GM12878 (cell line): ENCODE results near the gene CNOT3. TPM values are rescaled to one million over a fixed set of nuclear protein-coding genes. Genes with fewer than 3 reads are reported as not detected.
A peak's percentile ranks its signal among the peaks of the same experiment; 100 is the strongest.

Source experiments
- BHLHE40 ChIP-seq, 2 experiments: fragments of 450-650 bp in 1 of 2; IDR thresholded peaks; 2 replicates each; pipeline ENCODE4 v1.6.1; 2011 to 2017; ENCODE audit warnings: low read depth in 2 of 2, borderline replicate concordance in 1 of 2, improper control_type of control experiment in 1 of 2, low read length in 1 of 2, mild to moderate bottlenecking in 1 of 2
- CBX5 ChIP-seq: sonication (generic); IDR thresholded peaks from 2 replicates; pipeline ENCODE4 v1.6.1; 2016; ENCODE audit warnings: low read depth, moderate library complexity, mild to moderate bottlenecking, inconsistent platforms
- CHD2 ChIP-seq: IDR thresholded peaks from 2 replicates; pipeline ENCODE4 v1.6.1; 2011; ENCODE audit warnings: low read depth, low read length, improper control_type of control experiment, borderline replicate concordance
- CREM ChIP-seq: IDR thresholded peaks from 2 replicates; pipeline ENCODE4 v1.6.1; 2014; ENCODE audit warnings: antibody characterized with exemption, low read depth
- GABPA ChIP-seq: IDR thresholded peaks from 2 replicates; pipeline ENCODE4 v1.6.1; 2014; ENCODE audit warnings: antibody characterized with exemption, low read depth, mild to moderate bottlenecking, inconsistent platforms
- KAT2A ChIP-seq: conservative IDR thresholded peaks from 2 replicates; pipeline ENCODE4 v1.6.1; 2011; ENCODE audit warnings: low read depth, low read length; ENCODE audit not compliant: control insufficient read depth
- KDM1A ChIP-seq: fragments of 200-600 bp; sonication (generic); IDR thresholded peaks from 2 replicates; pipeline ENCODE4 v1.6.1; 2016; ENCODE audit warnings: borderline replicate concordance
- MTA3 ChIP-seq: IDR thresholded peaks from 2 replicates; pipeline ENCODE4 v1.6.1; 2012; ENCODE audit warnings: low read length, inconsistent platforms, borderline replicate concordance
- MYB ChIP-seq: fragments of 150-350 bp; IDR thresholded peaks from 2 replicates; pipeline ENCODE4 v1.6.1; 2014; ENCODE audit warnings: mild to moderate bottlenecking, low read depth, low read length, borderline replicate concordance
- NR2F1 ChIP-seq: fragments of 450-650 bp; conservative IDR thresholded peaks from 2 replicates; pipeline ENCODE4 v1.6.1; 2017; ENCODE audit warnings: mild to moderate bottlenecking
- POU2F2 ChIP-seq: IDR thresholded peaks from 3 replicates; pipeline ENCODE4 v1.6.1; 2011; ENCODE audit warnings: low read depth, mild to moderate bottlenecking, low read length, borderline replicate concordance
- SRF ChIP-seq, 2 experiments: IDR thresholded peaks; 2 replicates each; pipeline ENCODE4 v1.6.1; 2011; ENCODE audit warnings: low read depth in 2 of 2, low read length in 2 of 2, mild to moderate bottlenecking in 1 of 2, moderate library complexity in 1 of 2
- STAT1 ChIP-seq: fragments of 450-650 bp; conservative IDR thresholded peaks from 2 replicates; pipeline ENCODE4 v1.6.1; 2014; ENCODE audit warnings: antibody characterized with exemption, mild to moderate bottlenecking
- STAT3 ChIP-seq: IDR thresholded peaks from 2 replicates; pipeline ENCODE4 v1.6.1; 2011; ENCODE audit warnings: low read depth, low read length, improper control_type of control experiment
- SUZ12 ChIP-seq: fragments of 200-600 bp; sonication (generic); IDR thresholded peaks from one replicate; pipeline ENCODE4 v1.6.1; 2018; ENCODE audit warnings: antibody characterized with exemption, mild to moderate bottlenecking; ENCODE audit not compliant: unreplicated experiment
- USF2 ChIP-seq: IDR thresholded peaks from 2 replicates; pipeline ENCODE4 v1.6.1; 2011; ENCODE audit warnings: low read depth, low read length, improper control_type of control experiment, borderline replicate concordance
- ZBED1 ChIP-seq: IDR thresholded peaks from 2 replicates; pipeline ENCODE4 v1.6.1; 2016; ENCODE audit warnings: borderline replicate concordance
- ZNF217 ChIP-seq: fragments of 450-650 bp; IDR thresholded peaks from 2 replicates; pipeline ENCODE4 v1.6.1; 2017; ENCODE audit warnings: antibody characterized with exemption, mild to moderate bottlenecking
- polyA plus RNA-seq, 11 experiments: library from polyadenylated mRNA; depleted of rRNA in 4 of 11; unstranded in 6 of 11; stranded (reverse) in 5 of 11; fragments of >200 nt; fragmentation: Nextera tagmentation in 4 of 11; fragmentation: Illumina TruSeq in 1 of 11; extraction: Ambion mirVana in 4 of 11; extraction: Trizol in 1 of 11; gene quantifications; 1 replicate in 1 of 11; 2 replicates in 10 of 11; pipeline versions ENCODE4 v1.2.1 to v1.2.3, GENCODE V29; 2011 to 2016; ENCODE audit warnings: inconsistent platforms in 2 of 11, missing spikeins in 2 of 11, low read depth in 1 of 11
- total RNA-seq, 4 experiments: library from RNA; depleted of rRNA in 3 of 4; stranded (reverse); fragments of >200 nt in 3 of 4; fragmentation: Illumina TruSeq in 1 of 4; extraction: Trizol in 1 of 4; gene quantifications; 2 replicates each; pipeline versions ENCODE4 v1.2.1 to v1.2.3, GENCODE V29; 2013 to 2021
- TF ChIP-seq, protein P1 (sequence below): fragments of 450-650 bp; IDR thresholded peaks from 2 replicates; pipeline ENCODE4 v1.6.1; 2017; ENCODE audit warnings: mild to moderate bottlenecking, moderate library complexity
- TF ChIP-seq, protein P2 (sequence below): fragments of 150-350 bp; IDR thresholded peaks from 2 replicates; pipeline ENCODE4 v1.6.1; 2016; ENCODE audit warnings: low read depth, low read length

CNOT3 gene
- total and polyA plus RNA-seq, 10 of the 15 experiments (the other 5 are each of a cell fraction or from before 2014, with no cell fraction given): 0.14 to 45.1 (median 14.0) TPM

DNA sequence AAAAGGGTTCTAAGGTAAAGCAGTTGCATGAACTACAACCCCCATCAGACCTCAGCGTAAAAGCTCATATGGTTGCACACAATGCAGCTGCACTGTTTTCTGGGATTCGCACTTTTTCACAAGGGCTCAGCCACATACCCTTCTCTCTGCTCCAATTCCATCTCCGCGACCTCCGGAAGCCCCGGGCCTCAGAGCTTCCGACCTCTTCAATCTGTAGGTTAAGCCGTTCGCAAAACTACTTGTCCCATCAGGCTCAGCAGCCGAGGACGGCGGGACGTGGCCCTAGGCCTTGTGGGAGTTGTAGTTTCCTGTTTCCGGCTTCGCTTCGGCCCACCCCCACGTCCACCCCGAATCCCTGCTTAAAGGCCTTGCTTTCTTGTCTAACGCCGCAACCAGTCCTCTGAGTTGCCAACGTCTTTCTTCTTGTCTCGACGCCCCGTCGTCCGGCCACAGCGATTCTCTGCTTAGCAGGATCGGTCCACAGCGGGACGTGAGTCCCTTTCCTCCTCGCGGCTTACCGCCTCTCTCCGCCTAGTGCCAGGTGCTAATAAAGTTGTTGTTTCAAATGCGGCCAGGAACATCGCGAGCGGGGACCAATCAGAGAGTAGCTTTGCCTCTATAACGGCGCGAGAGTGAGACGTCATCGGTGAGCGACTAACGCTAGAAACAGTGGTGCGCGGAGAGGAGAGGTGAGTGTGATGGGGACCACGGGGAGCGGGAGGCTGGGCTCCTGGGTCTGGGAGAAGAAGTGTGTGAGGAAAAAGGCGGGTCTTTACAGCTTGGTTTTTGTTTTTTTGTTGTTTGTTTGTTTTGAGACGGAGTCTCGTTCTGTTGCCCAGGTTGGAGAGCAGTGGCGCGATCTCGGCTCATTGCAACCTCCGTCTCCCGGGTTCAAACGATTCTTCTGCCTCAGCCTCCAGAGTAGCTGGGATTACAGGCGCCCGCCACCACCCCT lies 22.2 kb upstream of the CNOT3 start, which contains the start of the genes PRPF31 and TFPT (continued):
- TF ChIP-seq, protein P1, sequence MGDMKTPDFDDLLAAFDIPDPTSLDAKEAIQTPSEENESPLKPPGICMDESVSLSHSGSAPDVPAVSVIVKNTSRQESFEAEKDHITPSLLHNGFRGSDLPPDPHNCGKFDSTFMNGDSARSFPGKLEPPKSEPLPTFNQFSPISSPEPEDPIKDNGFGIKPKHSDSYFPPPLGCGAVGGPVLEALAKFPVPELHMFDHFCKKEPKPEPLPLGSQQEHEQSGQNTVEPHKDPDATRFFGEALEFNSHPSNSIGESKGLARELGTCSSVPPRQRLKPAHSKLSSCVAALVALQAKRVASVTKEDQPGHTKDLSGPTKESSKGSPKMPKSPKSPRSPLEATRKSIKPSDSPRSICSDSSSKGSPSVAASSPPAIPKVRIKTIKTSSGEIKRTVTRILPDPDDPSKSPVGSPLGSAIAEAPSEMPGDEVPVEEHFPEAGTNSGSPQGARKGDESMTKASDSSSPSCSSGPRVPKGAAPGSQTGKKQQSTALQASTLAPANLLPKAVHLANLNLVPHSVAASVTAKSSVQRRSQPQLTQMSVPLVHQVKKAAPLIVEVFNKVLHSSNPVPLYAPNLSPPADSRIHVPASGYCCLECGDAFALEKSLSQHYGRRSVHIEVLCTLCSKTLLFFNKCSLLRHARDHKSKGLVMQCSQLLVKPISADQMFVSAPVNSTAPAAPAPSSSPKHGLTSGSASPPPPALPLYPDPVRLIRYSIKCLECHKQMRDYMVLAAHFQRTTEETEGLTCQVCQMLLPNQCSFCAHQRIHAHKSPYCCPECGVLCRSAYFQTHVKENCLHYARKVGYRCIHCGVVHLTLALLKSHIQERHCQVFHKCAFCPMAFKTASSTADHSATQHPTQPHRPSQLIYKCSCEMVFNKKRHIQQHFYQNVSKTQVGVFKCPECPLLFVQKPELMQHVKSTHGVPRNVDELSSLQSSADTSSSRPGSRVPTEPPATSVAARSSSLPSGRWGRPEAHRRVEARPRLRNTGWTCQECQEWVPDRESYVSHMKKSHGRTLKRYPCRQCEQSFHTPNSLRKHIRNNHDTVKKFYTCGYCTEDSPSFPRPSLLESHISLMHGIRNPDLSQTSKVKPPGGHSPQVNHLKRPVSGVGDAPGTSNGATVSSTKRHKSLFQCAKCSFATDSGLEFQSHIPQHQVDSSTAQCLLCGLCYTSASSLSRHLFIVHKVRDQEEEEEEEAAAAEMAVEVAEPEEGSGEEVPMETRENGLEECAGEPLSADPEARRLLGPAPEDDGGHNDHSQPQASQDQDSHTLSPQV: no peak
- TF ChIP-seq KDM1A (no peak), ZBED1 (peak; percentile 41; the same call in 1 of the 2 replicates), ZNF217 (no peak), SRF (IDR thresholded peaks at IDR 0.05; ENCODE audit: low read depth in 2 of 2, low read length in 2 of 2) (peak; percentile 34 to 95; a peak in 2 of 4 replicates), CREM (peak; percentile 99), CBX5 (0 out of 2 replicates have a peak, but pooled peaks have one; percentile 44), MTA3 (no peak), STAT1 (peak; percentile 91), SUZ12 (no peak), NR2F1 (peak; percentile 60), USF2 (no peak), BHLHE40 (IDR thresholded peaks at IDR 0.05; ENCODE audit: borderline replicate concordance in 1 of 2, low read depth in 2 of 2, low read length in 1 of 2) (peak; percentile 46 to 65; a peak in 1 of 4 replicates), POU2F2 (peak; percentile 89), GABPA (peak; percentile 83), CHD2 (peak; percentile 95), KAT2A (no peak), MYB (no peak; the same call in 1 of the 2 replicates), STAT3 (no peak)
- TF ChIP-seq, protein P2, sequence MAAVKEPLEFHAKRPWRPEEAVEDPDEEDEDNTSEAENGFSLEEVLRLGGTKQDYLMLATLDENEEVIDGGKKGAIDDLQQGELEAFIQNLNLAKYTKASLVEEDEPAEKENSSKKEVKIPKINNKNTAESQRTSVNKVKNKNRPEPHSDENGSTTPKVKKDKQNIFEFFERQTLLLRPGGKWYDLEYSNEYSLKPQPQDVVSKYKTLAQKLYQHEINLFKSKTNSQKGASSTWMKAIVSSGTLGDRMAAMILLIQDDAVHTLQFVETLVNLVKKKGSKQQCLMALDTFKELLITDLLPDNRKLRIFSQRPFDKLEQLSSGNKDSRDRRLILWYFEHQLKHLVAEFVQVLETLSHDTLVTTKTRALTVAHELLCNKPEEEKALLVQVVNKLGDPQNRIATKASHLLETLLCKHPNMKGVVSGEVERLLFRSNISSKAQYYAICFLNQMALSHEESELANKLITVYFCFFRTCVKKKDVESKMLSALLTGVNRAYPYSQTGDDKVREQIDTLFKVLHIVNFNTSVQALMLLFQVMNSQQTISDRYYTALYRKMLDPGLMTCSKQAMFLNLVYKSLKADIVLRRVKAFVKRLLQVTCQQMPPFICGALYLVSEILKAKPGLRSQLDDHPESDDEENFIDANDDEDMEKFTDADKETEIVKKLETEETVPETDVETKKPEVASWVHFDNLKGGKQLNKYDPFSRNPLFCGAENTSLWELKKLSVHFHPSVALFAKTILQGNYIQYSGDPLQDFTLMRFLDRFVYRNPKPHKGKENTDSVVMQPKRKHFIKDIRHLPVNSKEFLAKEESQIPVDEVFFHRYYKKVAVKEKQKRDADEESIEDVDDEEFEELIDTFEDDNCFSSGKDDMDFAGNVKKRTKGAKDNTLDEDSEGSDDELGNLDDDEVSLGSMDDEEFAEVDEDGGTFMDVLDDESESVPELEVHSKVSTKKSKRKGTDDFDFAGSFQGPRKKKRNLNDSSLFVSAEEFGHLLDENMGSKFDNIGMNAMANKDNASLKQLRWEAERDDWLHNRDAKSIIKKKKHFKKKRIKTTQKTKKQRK: peak; percentile 38; the same call in 1 of the 2 replicates
